SJSA1 (cell line): ENCODE data around the gene LUC7L3. TPM values are rescaled to one million over a fixed set of nuclear protein-coding genes. Genes with fewer than 3 reads are reported as not detected.

ENCODE experiments used
- DNase-seq, 2 experiments: peaks; one replicate each; pipeline ENCODE4 v3.0.0-alpha.2; 2015 to 2020; ENCODE audit warnings: low spot score in 2 of 2, low read depth in 1 of 2
- H3K27ac ChIP-seq: fragments of 250-450 bp; sonication (Bioruptor Pico); 2 replicates; pipeline ENCODE4 v1.5.1; 2020; ENCODE audit warnings: mild to moderate bottlenecking, moderate library complexity
- H3K27me3 ChIP-seq: fragments of 250-450 bp; sonication (Bioruptor Pico); replicated peaks from 2 replicates; pipeline ENCODE4 v1.5.1; 2020; ENCODE audit warnings: mild to moderate bottlenecking, moderate library complexity
- H3K36me3 ChIP-seq: fragments of 250-450 bp; sonication (Bioruptor Pico); 2 replicates; pipeline ENCODE4 v1.5.1; 2020; ENCODE audit warnings: mild to moderate bottlenecking
- H3K4me1 ChIP-seq: fragments of 250-450 bp; sonication (Bioruptor Pico); replicated peaks from 2 replicates; pipeline ENCODE4 v1.6.1; 2021; ENCODE audit warnings: mild to moderate bottlenecking
- H3K4me3 ChIP-seq: fragments of 250-450 bp; sonication (Bioruptor Pico); 2 replicates; pipeline ENCODE4 v1.5.1; 2020; ENCODE audit warnings: mild to moderate bottlenecking
- H3K9me3 ChIP-seq: fragments of 250-450 bp; sonication (Bioruptor Pico); replicated peaks from 2 replicates; pipeline ENCODE4 v1.5.1; 2020; ENCODE audit warnings: mild to moderate bottlenecking
- total RNA-seq: library from RNA; depleted of rRNA; stranded (reverse); fragments of >200 nt; shearing (Covaris generic); gene quantifications from 2 replicates; pipeline ENCODE4 v1.2.3, GENCODE V29; 2014

The LUC7L3 gene
- total RNA-seq, 1 experiment from 2014 or later, result 46.4 TPM

GRCh38 chr17:50766222-50767023, 47.0 kb downstream of the LUC7L3 start:
- H3K27ac ChIP-seq, result no peak overlapping the region
- H3K27me3 ChIP-seq, result no peaks in the 10 kb centered on the region
- no peak overlapping the region for H3K4me3 ChIP-seq
- H3K9me3 ChIP-seq, result no peaks in the 10 kb centered on the region
- peaks cover 8% of the 10 kb centered on the region; the same call in 1 of the 2 replicates for H3K4me1 ChIP-seq
- peak in 1 of 2 experiments; percentile 40 for DNase-seq
- no peaks in the 10 kb centered on the region for H3K36me3 ChIP-seq

- H3K27me3 ChIP-seq, result no peaks in the 10 kb centered on the region
- H3K4me1 ChIP-seq, result peaks cover 8% of the 10 kb centered on the region; the same call in 1 of the 2 replicates
- no peak overlapping the region for H3K4me3 ChIP-seq
- H3K27ac ChIP-seq, result no peak overlapping the region
- peak in 1 of 2 experiments; percentile 40 for DNase-seq
- no peaks in the 10 kb centered on the region for H3K9me3 ChIP-seq
- H3K36me3 ChIP-seq, result no peaks in the 10 kb centered on the region
Observed at GRCh38 chr17:50767030-50767429, 47.6 kb downstream of the LUC7L3 start.

GRCh38 chr17:50767446-50767845, 48.0 kb downstream of the LUC7L3 start, which contains the start of gene ANKRD40CL:
Gene ANKRD40CL, minus strand, starts transcription at chr17:50767518. Its CDS starts 605 bp downstream, at chr17:50766913.
- Histone ChIP-seq H3K27me3 (no peaks in the 10 kb centered on the region), H3K36me3 (no peaks in the 10 kb centered on the region), H3K4me3 (no peak within 1 kb of the TSS), H3K9me3 (no peaks in the 10 kb centered on the region), H3K4me1 (peaks cover 8% of the 10 kb centered on the region; the same call in 1 of the 2 replicates), H3K27ac (no peak within 1 kb of the TSS)
- DNase-seq, result peak in 1 of 2 experiments; percentile 32

GRCh38 chr17:50768346-50768761, 49.0 kb downstream of the LUC7L3 start:
- peak in 1 of 2 experiments; percentile 41 for DNase-seq
- no peak overlapping the region for H3K4me3 ChIP-seq
- H3K27ac ChIP-seq, result no peak overlapping the region
- H3K9me3 ChIP-seq, result no peaks in the 10 kb centered on the region
- peaks cover under 1% of the 10 kb centered on the region; the same call in 1 of the 2 replicates for H3K4me1 ChIP-seq
- no peaks in the 10 kb centered on the region for H3K36me3 ChIP-seq
- no peaks in the 10 kb centered on the region for H3K27me3 ChIP-seq

- peak in 1 of 2 experiments; percentile 37 for DNase-seq
- H3K27me3 ChIP-seq, result no peaks in the 10 kb centered on the region
- no peaks in the 10 kb centered on the region for H3K4me1 ChIP-seq
- H3K9me3 ChIP-seq, result no peaks in the 10 kb centered on the region
- H3K36me3 ChIP-seq, result no peaks in the 10 kb centered on the region
- H3K4me3 ChIP-seq, result no peak overlapping the region
- no peak overlapping the region for H3K27ac ChIP-seq
Observed at GRCh38 chr17:50769884-50770283, 50.5 kb downstream of the LUC7L3 start.

GRCh38 chr17:50770346-50770745, 50.9 kb downstream of the LUC7L3 start:
- Histone ChIP-seq H3K27me3 (no peaks in the 10 kb centered on the region), H3K27ac (no peak overlapping the region), H3K4me1 (no peaks in the 10 kb centered on the region), H3K4me3 (no peak overlapping the region), H3K36me3 (no peaks in the 10 kb centered on the region), H3K9me3 (no peaks in the 10 kb centered on the region)
- DNase-seq, result no peak

- no peaks in the 10 kb centered on the region for H3K4me1 ChIP-seq
- no peaks in the 10 kb centered on the region for H3K27me3 ChIP-seq
- no peak overlapping the region for H3K4me3 ChIP-seq
- no peaks in the 10 kb centered on the region for H3K9me3 ChIP-seq
- no peak overlapping the region for H3K27ac ChIP-seq
- DNase-seq, result no peak
- no peaks in the 10 kb centered on the region for H3K36me3 ChIP-seq
Observed at GRCh38 chr17:50771991-50772785, 52.8 kb downstream of the LUC7L3 start.

GRCh38 chr17:50774225-50774803, 54.9 kb downstream of the LUC7L3 start:
- H3K27ac ChIP-seq, result no peak overlapping the region
- no peaks in the 10 kb centered on the region for H3K36me3 ChIP-seq
- DNase-seq, result no peak
- 0 out of 2 replicates have a peak, but pooled peaks cover 3% of the 10 kb centered on the region for H3K9me3 ChIP-seq
- H3K4me1 ChIP-seq, result no peaks in the 10 kb centered on the region
- no peaks in the 10 kb centered on the region for H3K27me3 ChIP-seq
- H3K4me3 ChIP-seq, result no peak overlapping the region

- Histone ChIP-seq H3K27me3 (no peaks in the 10 kb centered on the region), H3K36me3 (no peaks in the 10 kb centered on the region), H3K9me3 (0 out of 2 replicates have a peak, but pooled peaks cover 3% of the 10 kb centered on the region), H3K27ac (no peak overlapping the region), H3K4me3 (no peak overlapping the region), H3K4me1 (no peaks in the 10 kb centered on the region)
- DNase-seq, result no peak
Observed at GRCh38 chr17:50775926-50776325, 56.5 kb downstream of the LUC7L3 start.

- Histone ChIP-seq H3K4me1 (no peaks in the 10 kb centered on the region), H3K9me3 (0 out of 2 replicates have a peak, but pooled peaks cover 3% of the 10 kb centered on the region), H3K36me3 (no peaks in the 10 kb centered on the region), H3K27me3 (no peaks in the 10 kb centered on the region), H3K4me3 (no peak overlapping the region), H3K27ac (no peak overlapping the region)
- DNase-seq, result no peak
Observed at GRCh38 chr17:50778471-50778870, 59.1 kb downstream of the LUC7L3 start.

- no peak for DNase-seq
- Histone ChIP-seq H3K9me3 (0 out of 2 replicates have a peak, but pooled peaks cover 3% of the 10 kb centered on the region), H3K36me3 (no peaks in the 10 kb centered on the region), H3K4me3 (no peak overlapping the region), H3K4me1 (no peaks in the 10 kb centered on the region), H3K27ac (no peak overlapping the region), H3K27me3 (no peaks in the 10 kb centered on the region)
Observed at GRCh38 chr17:50778988-50779387, 59.6 kb downstream of the LUC7L3 start.

- Histone ChIP-seq H3K4me1 (no peaks in the 10 kb centered on the region), H3K36me3 (no peaks in the 10 kb centered on the region), H3K4me3 (no peak overlapping the region), H3K27ac (no peak overlapping the region), H3K9me3 (0 out of 2 replicates have a peak, but pooled peaks cover 3% of the 10 kb centered on the region), H3K27me3 (no peaks in the 10 kb centered on the region)
- no peak for DNase-seq
Observed at GRCh38 chr17:50779747-50780353, 60.4 kb downstream of the LUC7L3 start.

GRCh38 chr17:50781167-50781566, 61.8 kb downstream of the LUC7L3 start:
- H3K4me1 ChIP-seq, result no peaks in the 10 kb centered on the region
- H3K36me3 ChIP-seq, result no peaks in the 10 kb centered on the region
- no peaks in the 10 kb centered on the region for H3K27me3 ChIP-seq
- 0 out of 2 replicates have a peak, but pooled peaks cover 3% of the 10 kb centered on the region for H3K9me3 ChIP-seq
- DNase-seq, result peak in 1 of 2 experiments; percentile 46
- no peak overlapping the region for H3K4me3 ChIP-seq
- no peak overlapping the region for H3K27ac ChIP-seq
